Measurements from ENCODE around the gene ALDH3B1. TPM values are rescaled to one million over a fixed set of nuclear protein-coding genes. Genes with fewer than 3 reads are reported as not detected.

Gene ALDH3B1
- total and polyA plus RNA-seq, 9 of the 15 experiments (the other 6 are each of a cell fraction or from before 2014, with no cell fraction given): 0.01 to 0.35 (median 0.07) TPM; not detected in 2

- FAIRE-seq (no peak), ATAC-seq (no peak), DNase-seq (ENCODE audit: extremely low read depth in 1 of 4, low spot score in 3 of 4) (no peak)
- no peaks in the 10 kb centered on the region for H3K27me3 ChIP-seq (ENCODE audit: control insufficient read depth in 2 of 2, insufficient read depth in 2 of 2, low read length in 2 of 2)
- ChIA-PET CTCF (ENCODE audit: low intra/inter-chr PET ratio) (no interaction called here), POLR2A (interaction anchor here (0.5 to 1.0 kb wide), 3 partner anchors 12 to 545 kb away, joined by 3 to 4 read pairs (median 3); no protein-coding TSS in a partner anchor)
- H3K4me3 ChIP-seq: no peak overlapping the region
- H2AFZ ChIP-seq (ENCODE audit: low read depth, low read length): no peak overlapping the region
- 77% methylated on average over 14 of the region's 14 CpGs for WGBS (ENCODE audit: insufficient coverage, low coverage, missing lambda C conversion rate)
- peak overlapping the region in 1 of 2 experiments; percentile 67; a peak in 2 of 4 replicates for H3K9ac ChIP-seq (ENCODE audit: insufficient read depth in 1 of 2, low read depth in 2 of 2, low read length in 2 of 2)
- no peaks in the 10 kb centered on the region for H4K20me1 ChIP-seq (replicated peaks; ENCODE audit: control insufficient read depth, insufficient read depth, low read length)
- no TSS peak for BruUV-seq (replicated peaks)
- no peaks in the 10 kb centered on the region for H3K9me3 ChIP-seq (replicated peaks; ENCODE audit: control insufficient read depth, insufficient read depth, low read depth, low read length)
- H3K27ac ChIP-seq (ENCODE audit: extremely low read depth, low read depth, low read length): no peak overlapping the region; the same call in 2 of the 3 replicates
- H3K79me2 ChIP-seq (ENCODE audit: control insufficient read depth, insufficient read depth, low read length): peaks cover 48% of the 10 kb centered on the region
- peaks cover 30 to 79% of the 10 kb centered on the region in 2 experiments for H3K4me1 ChIP-seq (replicated peaks in 1 of 2; ENCODE audit: control insufficient read depth in 2 of 2, insufficient read depth in 2 of 2, low read length in 2 of 2)
- in situ Hi-C loops (cut with MboI): no loop called here
- H3K9me1 ChIP-seq (ENCODE audit: control insufficient read depth, insufficient read depth, low read length): no peaks in the 10 kb centered on the region
- no peak overlapping the region for H3K4me2 ChIP-seq (ENCODE audit: insufficient read depth, low read length)
- intact Hi-C loops (cut with micrococcal nuclease): no loop called here
- peaks cover 51% of the 10 kb centered on the region; the same call in 2 of the 3 replicates for H3K36me3 ChIP-seq (ENCODE audit: control insufficient read depth, insufficient read depth, low read length)
- no peak for TF ChIP-seq POLR3A (IDR thresholded peaks at IDR 0.05; ENCODE audit: borderline replicate concordance, extremely low read depth, insufficient read depth, insufficient read length)
- TF ChIP-seq ZNF274 (IDR thresholded peaks at IDR 0.05; ENCODE audit: borderline replicate concordance, low read depth, low read length): no peak
- no peak for TF ChIP-seq BRCA1 (IDR thresholded peaks at IDR 0.05)
- TF ChIP-seq BRCA1 (CRISPR knock-in tag; IDR thresholded peaks at IDR 0.05): peak; percentile 48; the same call in 1 of the 2 replicates
- TF ChIP-seq ZNF518B (CRISPR knock-in tag; IDR thresholded peaks at IDR 0.05): no peak
- no peak for TF ChIP-seq CC2D1A (IDR thresholded peaks at IDR 0.05)
- TF ChIP-seq OTX1 (CRISPR knock-in tag; IDR thresholded peaks at IDR 0.05): no peak
- TF ChIP-seq HBP1 (CRISPR knock-in tag; IDR thresholded peaks at IDR 0.05): no peak
- no peak for TF ChIP-seq YBX1 (IDR thresholded peaks at IDR 0.05)
- TF ChIP-seq SPI1 (IDR thresholded peaks at IDR 0.05; ENCODE audit: borderline replicate concordance, low read depth, low read length): peak; percentile 49; the same call in 1 of the 2 replicates
- no peak for TF ChIP-seq BRD4 (IDR thresholded peaks at IDR 0.05)
- no peak for TF ChIP-seq ZNF253 (CRISPR knock-in tag; conservative IDR thresholded peaks at IDR 0.05)
- TF ChIP-seq FOXP1 (CRISPR knock-in tag; IDR thresholded peaks at IDR 0.05): peak; percentile 35; the same call in 1 of the 2 replicates
- TF ChIP-seq ZSCAN32 (CRISPR knock-in tag; IDR thresholded peaks at IDR 0.05): no peak
- TF ChIP-seq ZBTB5 (IDR thresholded peaks at IDR 0.05): no peak
Observed at GRCh38 chr11:68036717-68037239, 26.7 kb downstream of the ALDH3B1 start.

All from K562 (cell line).